GM18861 (cell line): ENCODE results near the gene VAV3.
"Not testable (repeated sequence)": the region's sequence is repeated elsewhere in the genome, so short reads cannot be mapped to it uniquely, and the experiment has no call there.

ENCODE experiments used
- ATAC-seq: cut with Tn5 transposase; IDR thresholded peaks from one replicate; pipeline ENCODE4 v1.9.1; 2021; ENCODE audit not compliant: unreplicated experiment

VAV3 gene

GRCh38 chr1:107965110-107965991, at the start of gene VAV3:
Gene VAV3 (minus strand): TSS chr1:107965180. CDS start chr1:107964869, 311 bp downstream.
- ATAC-seq = no peak

- no peak for ATAC-seq
Measured at GRCh38 chr1:108012553-108012952, 47.6 kb upstream of the VAV3 start.

- ATAC-seq = no peak
Measured at GRCh38 chr1:108011295-108011694, 46.3 kb upstream of the VAV3 start.

- no peak for ATAC-seq
Measured at GRCh38 chr1:108010581-108010980, 45.6 kb upstream of the VAV3 start.

GRCh38 chr1:108009603-108010195, 44.7 kb upstream of the VAV3 start:
- no peak for ATAC-seq

- no peak for ATAC-seq
Measured at GRCh38 chr1:108007531-108007930, 42.6 kb upstream of the VAV3 start.

GRCh38 chr1:108007070-108007469, 42.1 kb upstream of the VAV3 start:
- ATAC-seq = no peak

GRCh38 chr1:108004919-108005318, 39.9 kb upstream of the VAV3 start:
- ATAC-seq = not testable (repeated sequence)

GRCh38 chr1:108000620-108001111, 35.7 kb upstream of the VAV3 start:
- no peak for ATAC-seq

GRCh38 chr1:108000184-108000583, 35.2 kb upstream of the VAV3 start:
- no peak for ATAC-seq

- no peak for ATAC-seq
Measured at GRCh38 chr1:107997866-107998265, 32.9 kb upstream of the VAV3 start.

- no peak for ATAC-seq
Measured at GRCh38 chr1:107993920-107994319, 28.9 kb upstream of the VAV3 start.

- ATAC-seq = no peak
Measured at GRCh38 chr1:107992347-107992746, 27.4 kb upstream of the VAV3 start.

- no peak for ATAC-seq
Measured at GRCh38 chr1:107991371-107992066, 26.5 kb upstream of the VAV3 start.

- no peak for ATAC-seq
Measured at GRCh38 chr1:107990606-107991005, 25.6 kb upstream of the VAV3 start.

GRCh38 chr1:107981277-107981676, 16.3 kb upstream of the VAV3 start:
- no peak for ATAC-seq

- no peak for ATAC-seq
Measured at GRCh38 chr1:107979926-107980325, 14.9 kb upstream of the VAV3 start.

GRCh38 chr1:107979088-107979487, 14.1 kb upstream of the VAV3 start:
- no peak for ATAC-seq

GRCh38 chr1:107976836-107977235, 11.9 kb upstream of the VAV3 start:
- no peak for ATAC-seq

- no peak for ATAC-seq
Measured at GRCh38 chr1:107976431-107976830, 11.5 kb upstream of the VAV3 start.

GRCh38 chr1:107975851-107976250, 10.9 kb upstream of the VAV3 start:
- ATAC-seq = no peak

GRCh38 chr1:107974090-107974489, 9.1 kb upstream of the VAV3 start:
- ATAC-seq = no peak
